ENCODE measurements around the gene MSANTD4.
"Not testable (repeated sequence)": the region's sequence is repeated elsewhere in the genome, so short reads cannot be mapped to it uniquely, and the experiment has no call there.

Gene MSANTD4
- total RNA-seq, result 9.5 to 19.7 (median 17.1) reads per million in 4 donors

GRCh38 chr11:106021967-106022794 lies at the start of gene MSANTD4:
MSANTD4 (minus strand) TSS chr11:106022240; CDS start chr11:106010917, 11,323 bp downstream.
- peak; percentile 89 to 97 (median 92) for DNase-seq

GRCh38 chr11:106070606-106071005 lies 48.6 kb upstream of the MSANTD4 start:
- no peak for DNase-seq

GRCh38 chr11:106063009-106063408 lies 41.0 kb upstream of the MSANTD4 start:
- DNase-seq, result no peak

DNA sequence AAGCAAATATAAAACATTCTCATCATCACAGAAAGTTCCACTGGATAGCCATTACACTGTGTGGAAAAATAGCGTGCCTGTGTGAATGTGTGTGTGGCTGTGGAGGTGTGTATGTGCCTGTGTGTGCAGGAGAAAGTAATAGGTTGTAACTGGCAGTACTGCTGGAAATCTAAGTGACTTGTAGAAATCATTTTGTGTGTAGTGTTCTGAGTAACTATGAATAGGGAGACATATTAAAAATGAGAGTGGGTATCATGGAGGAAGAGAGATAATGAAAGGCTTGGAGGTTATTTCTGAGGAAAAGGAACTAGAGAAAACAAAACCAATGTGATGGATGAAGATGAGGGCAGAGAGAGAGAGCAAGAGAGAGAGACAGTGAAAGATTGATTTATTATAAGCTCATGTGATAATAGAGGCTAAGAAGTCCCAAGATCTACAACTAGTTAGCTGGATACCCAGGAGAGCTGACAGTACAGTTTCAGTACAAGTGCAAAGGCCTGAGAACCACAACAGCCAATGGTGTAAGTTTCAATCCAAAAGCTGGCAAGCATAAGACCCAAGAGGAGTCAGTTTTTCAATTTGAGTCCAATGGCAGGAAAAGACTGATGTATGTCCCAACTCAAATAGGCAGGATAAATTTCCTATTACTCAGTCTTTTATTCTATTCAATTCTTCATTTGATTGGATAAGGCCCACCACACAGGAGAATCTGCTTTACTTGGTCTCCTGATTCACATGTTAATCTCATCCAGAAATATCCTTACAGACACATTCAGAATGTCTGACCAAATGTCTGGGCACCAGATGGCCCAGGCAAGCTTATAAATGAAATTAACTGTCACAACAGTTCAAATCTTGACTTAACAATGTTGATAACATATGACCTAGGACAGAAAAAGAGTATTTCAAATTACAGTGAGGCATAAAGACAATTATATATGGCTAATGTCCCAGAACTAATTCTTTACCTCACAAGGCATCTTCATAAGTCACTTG lies 40.2 kb upstream of the MSANTD4 start:
- DNase-seq, result no peak

DNA sequence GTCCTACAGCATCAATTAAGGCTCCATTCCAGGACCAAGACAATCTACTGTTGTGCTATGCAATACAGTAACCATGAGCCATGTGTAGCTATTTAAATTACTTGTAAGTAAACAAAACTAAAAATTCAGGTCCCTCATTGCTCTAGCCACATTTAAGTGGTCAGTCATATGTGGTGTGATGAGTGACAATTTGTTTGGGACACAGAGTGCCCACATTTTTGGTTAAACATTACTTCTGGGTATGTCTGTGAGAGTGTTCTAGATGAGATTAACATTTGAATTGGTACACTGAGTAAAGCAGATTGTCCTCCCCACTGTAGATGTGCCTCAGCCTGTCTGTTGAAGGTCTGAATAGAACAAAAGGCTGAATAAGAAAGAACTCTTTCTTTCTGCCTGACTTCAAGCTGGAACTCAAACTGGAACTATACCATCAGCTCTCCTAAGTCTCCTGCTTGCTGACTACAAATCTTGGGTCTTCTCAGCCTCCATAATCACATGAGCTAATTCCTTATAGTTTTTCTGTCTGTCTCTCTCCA lies 39.3 kb upstream of the MSANTD4 start:
- DNase-seq, result no peak

DNA sequence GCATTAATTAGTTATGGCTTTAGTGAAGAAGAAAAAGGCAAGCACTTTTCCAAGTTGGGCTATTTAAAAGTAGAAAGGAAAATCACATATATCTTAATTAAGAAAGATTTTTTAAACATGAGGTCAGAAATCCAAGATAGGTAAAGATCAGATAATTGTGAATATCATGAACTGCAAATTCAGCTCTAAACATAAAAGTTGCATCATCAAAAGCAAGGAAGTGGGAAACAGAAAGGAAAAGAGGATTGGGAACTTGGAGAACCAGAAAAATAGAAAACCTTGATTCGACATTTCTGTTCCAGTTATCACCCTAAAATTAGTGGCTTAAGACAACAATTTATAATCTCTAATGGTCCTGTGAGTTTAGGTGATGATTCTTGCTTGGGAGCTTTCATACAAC lies 37.6 kb upstream of the MSANTD4 start:
- DNase-seq, result no peak

- not testable (repeated sequence) for DNase-seq
These were observed 36.3 kb upstream of the MSANTD4 start for GRCh38 chr11:106058377-106058776.

DNA sequence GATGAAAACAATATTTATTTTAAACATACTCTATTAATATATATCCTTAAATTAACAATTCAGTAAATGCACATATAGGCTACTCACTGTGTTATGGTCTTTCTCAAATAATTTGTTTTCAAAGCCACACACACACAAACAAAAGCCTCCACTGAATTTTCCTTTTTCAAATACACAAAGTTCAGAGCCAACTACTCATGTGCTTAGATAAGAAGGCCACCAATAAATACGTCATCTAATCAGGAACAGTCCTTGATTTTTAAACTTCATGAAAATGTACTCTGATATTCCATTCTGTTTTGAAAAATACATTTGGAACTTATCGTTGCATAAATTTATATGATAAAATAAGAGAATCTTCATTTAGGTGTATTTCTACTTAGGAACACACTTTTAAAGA lies 29.1 kb upstream of the MSANTD4 start:
- DNase-seq, result no peak

GRCh38 chr11:106049727-106050476 lies 27.9 kb upstream of the MSANTD4 start:
- no peak for DNase-seq

DNA sequence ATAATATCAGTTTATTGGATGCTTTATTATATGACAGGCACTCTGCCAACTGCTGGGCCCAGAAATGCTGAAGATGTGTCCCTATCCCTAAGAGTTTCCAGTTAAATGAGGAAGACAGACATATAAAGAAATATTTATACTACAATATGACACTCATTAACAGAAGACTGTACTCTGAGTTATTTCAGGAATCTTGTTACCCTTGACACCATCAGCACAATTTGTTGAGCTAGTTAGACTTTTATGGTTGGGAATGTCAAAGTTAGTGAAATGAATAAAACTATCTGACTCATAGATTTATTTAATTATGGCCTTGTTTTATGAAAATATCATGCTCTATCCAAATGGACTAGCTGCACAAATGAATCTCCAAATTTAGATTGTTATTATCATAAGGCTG lies 25.6 kb upstream of the MSANTD4 start:
- DNase-seq, result no peak

- DNase-seq, result peak in 1 of 5 donors; percentile 26
These were observed 21.5 kb upstream of the MSANTD4 start for GRCh38 chr11:106043540-106043939.

- no peak for DNase-seq
These were observed 10.8 kb upstream of the MSANTD4 start for GRCh38 chr11:106032861-106033260.

GRCh38 chr11:106031936-106032335 lies 9.9 kb upstream of the MSANTD4 start:
- no peak for DNase-seq

- peak in 1 of 5 donors; percentile 60 for DNase-seq
These were observed 9.3 kb upstream of the MSANTD4 start for GRCh38 chr11:106031202-106031810.

- no peak for DNase-seq
These were observed 8.6 kb upstream of the MSANTD4 start for GRCh38 chr11:106030609-106031008.

DNA sequence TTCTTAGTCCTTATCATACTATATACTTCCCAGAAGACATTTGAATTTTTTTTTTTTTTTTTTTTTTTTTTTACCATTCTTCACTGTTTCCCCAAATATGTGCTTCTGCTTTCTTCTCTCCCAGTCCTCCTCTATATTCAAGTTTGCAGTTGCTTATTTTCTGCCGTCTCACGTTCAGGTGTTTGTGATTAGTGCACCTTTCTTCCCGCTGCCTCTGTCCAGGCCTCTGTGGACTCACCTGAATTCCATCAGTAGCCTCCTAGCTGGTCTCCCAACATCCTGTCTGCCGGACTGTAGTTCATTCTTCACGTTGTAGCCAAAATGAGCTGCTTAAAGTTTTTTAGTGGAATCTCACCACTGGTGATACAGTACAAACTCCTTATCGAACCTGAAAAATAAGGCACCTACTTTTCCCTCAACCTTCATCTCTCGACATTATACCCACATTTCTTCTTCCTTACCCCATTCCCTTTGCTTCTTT lies 795 bp upstream of the MSANTD4 start:
- no peak for DNase-seq

DNA sequence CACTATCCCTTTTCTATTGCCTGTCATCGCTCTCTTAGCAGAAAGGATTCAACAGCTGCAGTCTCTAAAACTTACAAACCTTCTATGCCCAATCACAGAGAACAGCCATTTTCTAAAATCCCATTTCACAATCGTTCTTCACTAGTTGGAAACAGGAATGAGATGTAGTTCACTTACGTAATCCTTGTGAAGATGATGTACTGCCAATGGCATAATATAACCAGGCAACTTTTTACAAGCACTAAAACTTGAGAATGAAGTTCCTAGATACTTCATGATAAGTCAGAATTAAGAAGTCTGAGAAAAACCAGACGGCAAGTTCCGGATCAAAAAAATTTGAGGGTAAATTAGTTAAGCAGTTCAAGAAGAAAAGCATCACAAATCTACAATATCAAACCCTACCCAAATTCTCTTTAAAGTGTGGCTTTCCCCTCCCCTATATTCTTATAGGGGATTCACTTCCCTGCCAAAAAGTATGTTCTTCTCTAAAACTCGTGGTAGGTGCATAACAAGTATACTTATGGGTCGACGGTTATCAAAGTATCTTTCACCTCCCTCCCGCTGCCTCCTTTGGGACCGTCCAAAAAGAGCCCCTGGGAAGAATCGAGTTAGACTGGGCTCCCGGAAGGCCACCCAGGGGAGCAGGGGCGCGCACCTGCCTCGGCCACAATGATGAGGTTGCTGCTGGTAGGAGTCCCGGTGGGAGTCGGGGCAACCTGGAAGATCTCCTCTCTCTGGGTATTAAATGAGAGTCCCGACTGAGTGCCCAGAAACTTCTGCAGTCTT lies 666 bp downstream of the MSANTD4 start:
- no peak for DNase-seq

DNA sequence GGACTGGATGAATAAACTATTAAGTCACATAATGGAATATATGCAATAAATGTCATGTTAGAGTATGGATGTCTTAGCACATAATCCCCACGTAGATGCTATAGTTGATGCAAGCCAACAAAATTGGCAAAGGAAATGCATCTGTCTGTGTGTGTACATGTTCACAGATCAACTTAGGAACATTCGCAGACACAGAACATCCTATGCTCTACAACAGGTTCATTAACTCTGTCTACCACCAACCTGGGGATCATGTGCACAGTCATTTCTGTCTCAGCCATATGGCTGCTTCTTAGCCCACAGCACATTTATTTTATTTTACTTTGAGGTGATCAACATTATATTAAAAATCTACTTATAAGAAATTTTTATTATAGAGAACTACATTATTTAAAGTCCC lies 4.9 kb downstream of the MSANTD4 start:
- no peak for DNase-seq

- no peak for DNase-seq
These were observed 7.0 kb downstream of the MSANTD4 start for GRCh38 chr11:106015066-106015465.

- DNase-seq, result no peak
These were observed 7.4 kb downstream of the MSANTD4 start for GRCh38 chr11:106014620-106015019.

DNA sequence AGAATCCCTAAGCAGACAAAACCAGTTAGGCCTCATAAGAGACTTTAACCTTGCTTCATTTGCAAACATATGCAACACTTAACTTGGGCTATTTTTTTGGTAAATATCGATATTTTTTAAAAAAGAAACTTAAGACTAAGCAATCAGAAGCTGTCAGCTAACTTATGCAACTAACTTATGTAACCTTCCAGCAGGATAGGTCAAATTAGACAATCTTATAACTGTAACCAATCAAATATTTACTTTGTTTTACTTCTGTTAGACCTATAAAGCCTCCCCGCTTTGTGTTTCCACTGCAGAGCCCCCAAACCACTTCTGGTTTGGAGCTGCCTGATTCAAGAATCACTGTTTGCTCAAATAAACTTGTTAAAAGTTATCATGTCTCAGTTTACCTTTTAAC lies 8.0 kb downstream of the MSANTD4 start:
- no peak for DNase-seq

All from T-helper 1 cell (primary cell).